ENCODE measurements around the gene PRICKLE2. TPM values are rescaled to one million over a fixed set of nuclear protein-coding genes. Genes with fewer than 3 reads are reported as not detected.

PRICKLE2 gene
- polyA plus RNA-seq, 2 of the 4 experiments (the other 2 are of a cell fraction): 5.3 to 6.3 TPM

GRCh38 chr3:64150623-64151207 is 74.6 kb downstream of the PRICKLE2 start:
- peak overlapping the region; percentile 85 to 92 for H3K27ac ChIP-seq
- H3K4me1 ChIP-seq: peaks cover 46% of the 10 kb centered on the region
- H3K4me3 ChIP-seq: peak overlapping the region; percentile 10; the same call in 1 of the 3 replicates
- H3K4me2 ChIP-seq: peak overlapping the region; percentile 75
- FAIRE-seq (no peak), DNase-seq (ENCODE audit: low read depth in 1 of 2, low spot score in 1 of 2) (peak; percentile 28 to 92), ATAC-seq (peak; percentile 96 to 98)
- H3K9me3 ChIP-seq: no peaks in the 10 kb centered on the region
- TF ChIP-seq FOSL2 (IDR thresholded peaks at IDR 0.05) (no peak), FOSL2 (CRISPR knock-in tag; IDR thresholded peaks at IDR 0.05) (peak; percentile 56; the same call in 1 of the 2 replicates), FOSB (CRISPR knock-in tag; IDR thresholded peaks at IDR 0.05) (no peak), EP300 (IDR thresholded peaks at IDR 0.05) (0 out of 5 replicates have a peak, but pooled peaks of 1 of the 2 experiments have one; percentile 40), REST (IDR thresholded peaks at IDR 0.05) (no peak), MAX (IDR thresholded peaks at IDR 0.05) (0 out of 2 replicates have a peak, but pooled peaks have one; percentile 21), MAZ (IDR thresholded peaks at IDR 0.05; ENCODE audit: borderline replicate concordance, low read depth, low read length) (no peak), ELK1 (IDR thresholded peaks at IDR 0.05; ENCODE audit: low read depth, low read length) (no peak), EHF (CRISPR knock-in tag; IDR thresholded peaks at IDR 0.05) (peak; percentile 46; the same call in 1 of the 2 replicates), RAD21 (conservative IDR thresholded peaks at IDR 0.05 in 1 of 2, IDR thresholded peaks at IDR 0.05 in 1 of 2) (0 out of 5 replicates have a peak, but pooled peaks have one; percentile 5 to 11), FOXS1 (CRISPR knock-in tag; IDR thresholded peaks at IDR 0.05) (peak; percentile 76; the same call in 1 of the 2 replicates), MAFK (IDR thresholded peaks at IDR 0.05; ENCODE audit: partially characterized antibody) (no peak), CBX8 (IDR thresholded peaks at IDR 0.05) (no peak), HEYL (CRISPR knock-in tag; IDR thresholded peaks at IDR 0.05) (no peak), GATA3 (IDR thresholded peaks at IDR 0.05; ENCODE audit: borderline replicate concordance) (peak; percentile 38; the same call in 1 of the 2 replicates), CHD4 (IDR thresholded peaks at IDR 0.05; ENCODE audit: borderline replicate concordance) (no peak), RFX5 (IDR thresholded peaks at IDR 0.05) (peak; percentile 65; the same call in 1 of the 2 replicates), CBX2 (IDR thresholded peaks at IDR 0.05; ENCODE audit: borderline replicate concordance, low read depth) (no peak), PBX3 (IDR thresholded peaks at IDR 0.05) (no peak), JUN (IDR thresholded peaks at IDR 0.05) (peak in 1 of 2 experiments; percentile 37; a peak in 1 of 5 replicates), POLR2AphosphoS2 (conservative IDR thresholded peaks at IDR 0.05; ENCODE audit: low read length) (no peak), EHMT2 (IDR thresholded peaks at IDR 0.05; ENCODE audit: low read depth) (no peak), SREBF2 (IDR thresholded peaks at IDR 0.05) (no peak), CHD2 (IDR thresholded peaks at IDR 0.05; ENCODE audit: low read length, partially characterized antibody) (no peak), SMC3 (IDR thresholded peaks at IDR 0.05) (0 out of 3 replicates have a peak, but pooled peaks have one; percentile 7), KDM1A (IDR thresholded peaks at IDR 0.05; ENCODE audit: low read depth) (no peak)
- ChIA-PET CTCF (interaction anchor here (1.1 to 2.9 kb wide), 2 partner anchors 73 to 120 kb away, joined by 3 to 8 read pairs; no protein-coding TSS in a partner anchor), POLR2A (no interaction called here)
- whole genome bisulfite sequencing (ENCODE audit: missing lambda C conversion rate): 26% methylated on average over 11 of the region's 13 CpGs
